MM.1S (cell line): Measurements from ENCODE around the gene GPR142.

Source experiments
- EZH2 ChIP-seq: fragments of 300-600 bp; sonication (generic); optimal IDR thresholded peaks from 2 replicates; pipeline ENCODE3; 2017; ENCODE audit warnings: low read depth, mild to moderate bottlenecking, antibody characterized with exemption, low read length, mixed read lengths
- TF ChIP-seq, protein P1 (sequence below): fragments of 300-600 bp; sonication (generic); IDR thresholded peaks from 2 replicates; pipeline ENCODE4 v1.5.1; 2016; ENCODE audit warnings: antibody characterized with exemption, low read length, mixed read lengths

DNA sequence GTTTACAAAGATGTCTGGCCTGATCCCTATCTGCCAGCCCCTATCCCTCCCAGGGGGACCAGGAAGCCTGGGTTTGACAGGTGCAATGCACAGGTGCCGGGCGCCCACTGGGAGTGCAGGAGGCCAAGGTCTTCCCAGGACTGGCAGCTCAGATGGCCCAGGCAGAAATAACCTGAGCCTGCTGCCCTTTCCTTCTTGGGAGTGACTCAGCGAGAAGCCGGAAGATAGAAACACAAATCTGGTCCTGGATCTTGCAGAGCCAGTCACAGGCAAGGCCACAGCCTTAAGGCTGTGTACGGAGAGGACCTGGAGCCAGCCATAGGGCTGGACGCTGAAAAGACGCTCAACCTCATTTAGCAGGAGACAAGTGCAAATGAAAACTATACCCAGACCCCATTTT lies 27.7 kb downstream of the GPR142 start:
- TF ChIP-seq, protein P1, sequence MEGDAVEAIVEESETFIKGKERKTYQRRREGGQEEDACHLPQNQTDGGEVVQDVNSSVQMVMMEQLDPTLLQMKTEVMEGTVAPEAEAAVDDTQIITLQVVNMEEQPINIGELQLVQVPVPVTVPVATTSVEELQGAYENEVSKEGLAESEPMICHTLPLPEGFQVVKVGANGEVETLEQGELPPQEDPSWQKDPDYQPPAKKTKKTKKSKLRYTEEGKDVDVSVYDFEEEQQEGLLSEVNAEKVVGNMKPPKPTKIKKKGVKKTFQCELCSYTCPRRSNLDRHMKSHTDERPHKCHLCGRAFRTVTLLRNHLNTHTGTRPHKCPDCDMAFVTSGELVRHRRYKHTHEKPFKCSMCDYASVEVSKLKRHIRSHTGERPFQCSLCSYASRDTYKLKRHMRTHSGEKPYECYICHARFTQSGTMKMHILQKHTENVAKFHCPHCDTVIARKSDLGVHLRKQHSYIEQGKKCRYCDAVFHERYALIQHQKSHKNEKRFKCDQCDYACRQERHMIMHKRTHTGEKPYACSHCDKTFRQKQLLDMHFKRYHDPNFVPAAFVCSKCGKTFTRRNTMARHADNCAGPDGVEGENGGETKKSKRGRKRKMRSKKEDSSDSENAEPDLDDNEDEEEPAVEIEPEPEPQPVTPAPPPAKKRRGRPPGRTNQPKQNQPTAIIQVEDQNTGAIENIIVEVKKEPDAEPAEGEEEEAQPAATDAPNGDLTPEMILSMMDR, result no peak
- TF ChIP-seq EZH2, result no peak
